ENCODE data around the gene DOK6.

GRCh38 chr18:69898241-69898861 lies 497.7 kb downstream of the DOK6 start:
- TF ChIP-seq POLR2A (IDR thresholded peaks at IDR 0.05) (no peak), CTCF (IDR thresholded peaks at IDR 0.05) (no peak)
